HepG2 (cell line): ENCODE data around the gene CENPP. TPM values are rescaled to one million over a fixed set of nuclear protein-coding genes. Genes with fewer than 3 reads are reported as not detected.
A peak's percentile ranks its signal among the peaks of the same experiment; 100 is the strongest.

Experiments used
- ATRX ChIP-seq: sonication (generic); formaldehyde crosslinking; IDR thresholded peaks from 2 replicates; pipeline ENCODE4 v1.4.0; 2020; ENCODE audit warnings: missing genetic modification reagents, borderline replicate concordance
- CREB1 ChIP-seq, 2 experiments: fragments of 450-650 bp in 1 of 2; IDR thresholded peaks; 2 replicates each; pipeline ENCODE4 v1.6.1; 2016 to 2017; ENCODE audit warnings: control low read depth in 1 of 2, mild to moderate bottlenecking in 1 of 2, missing compliant biosample characterization in 1 of 2, missing genetic modification characterization in 1 of 2
- KMT2B ChIP-seq: IDR thresholded peaks from 2 replicates; pipeline ENCODE4 v1.6.1; 2016; ENCODE audit warnings: missing genetic modification reagents, missing compliant biosample characterization
- PHF20 ChIP-seq: sonication (generic); formaldehyde crosslinking; IDR thresholded peaks from 2 replicates; pipeline ENCODE4 v1.5.0; 2020; ENCODE audit warnings: mild to moderate bottlenecking, missing genetic modification reagents
- ZFP62 ChIP-seq: sonication (generic); formaldehyde crosslinking; IDR thresholded peaks from 2 replicates; pipeline ENCODE4 v1.4.0; 2020; ENCODE audit warnings: missing genetic modification reagents
- ZNF350 ChIP-seq: sonication (generic); formaldehyde crosslinking; IDR thresholded peaks from 2 replicates; pipeline ENCODE4 v1.4.0; 2020; ENCODE audit warnings: mild to moderate bottlenecking, low read depth, missing genetic modification reagents, borderline replicate concordance
- ZSCAN29 ChIP-seq: sonication (generic); formaldehyde crosslinking; conservative IDR thresholded peaks from 2 replicates; pipeline ENCODE4 v1.4.0; 2020; ENCODE audit warnings: mild to moderate bottlenecking, missing genetic modification reagents
- polyA plus RNA-seq, 8 experiments: library from polyadenylated mRNA; depleted of rRNA in 3 of 8; stranded (reverse) in 7 of 8; unstranded in 1 of 8; fragments of >200 nt; fragmentation: Illumina TruSeq in 4 of 8; extraction: Trizol in 4 of 8; gene quantifications; 2 replicates each; pipeline versions ENCODE4 v1.2.1 to v1.2.3, GENCODE V29; 2011 to 2016; ENCODE audit warnings: low read depth in 4 of 8, missing spikeins in 1 of 8, mixed read lengths in 1 of 8; ENCODE audit not compliant: insufficient read depth in 1 of 8
- total RNA-seq, 5 experiments: library from RNA; depleted of rRNA; stranded (reverse); fragments of >200 nt; fragmentation: Illumina TruSeq; extraction: Trizol; gene quantifications; 2 replicates each; pipeline ENCODE4 v1.2.3, GENCODE V29; 2016; ENCODE audit warnings: low read depth in 1 of 5
- TF ChIP-seq, protein P1 (sequence below): sonication (generic); formaldehyde crosslinking; IDR thresholded peaks from 2 replicates; pipeline ENCODE4 v1.4.0; 2020; ENCODE audit warnings: missing genetic modification reagents
- TF ChIP-seq, protein P2 (sequence below): sonication (generic); formaldehyde crosslinking; IDR thresholded peaks from 2 replicates; pipeline ENCODE4 v1.4.0; 2020; ENCODE audit warnings: missing genetic modification reagents, borderline replicate concordance
- TF ChIP-seq, protein P3 (sequence below), 2 experiments: IDR thresholded peaks; 2 replicates each; pipeline ENCODE4 v1.6.1; 2011 to 2012; ENCODE audit warnings: low read length in 2 of 2, borderline replicate concordance in 1 of 2, low read depth in 1 of 2, mild to moderate bottlenecking in 1 of 2, moderate library complexity in 1 of 2
- TF ChIP-seq, protein P4 (sequence below): sonication (generic); formaldehyde crosslinking; IDR thresholded peaks from 2 replicates; pipeline ENCODE4 v1.8.0; 2022; ENCODE audit warnings: mild to moderate bottlenecking, missing genetic modification reagents, moderate library complexity

The CENPP gene
- total and polyA plus RNA-seq, 2 of the 13 experiments (the other 11 are each of a cell fraction or from before 2014, with no cell fraction given) = 2.0 to 11.4 TPM

DNA sequence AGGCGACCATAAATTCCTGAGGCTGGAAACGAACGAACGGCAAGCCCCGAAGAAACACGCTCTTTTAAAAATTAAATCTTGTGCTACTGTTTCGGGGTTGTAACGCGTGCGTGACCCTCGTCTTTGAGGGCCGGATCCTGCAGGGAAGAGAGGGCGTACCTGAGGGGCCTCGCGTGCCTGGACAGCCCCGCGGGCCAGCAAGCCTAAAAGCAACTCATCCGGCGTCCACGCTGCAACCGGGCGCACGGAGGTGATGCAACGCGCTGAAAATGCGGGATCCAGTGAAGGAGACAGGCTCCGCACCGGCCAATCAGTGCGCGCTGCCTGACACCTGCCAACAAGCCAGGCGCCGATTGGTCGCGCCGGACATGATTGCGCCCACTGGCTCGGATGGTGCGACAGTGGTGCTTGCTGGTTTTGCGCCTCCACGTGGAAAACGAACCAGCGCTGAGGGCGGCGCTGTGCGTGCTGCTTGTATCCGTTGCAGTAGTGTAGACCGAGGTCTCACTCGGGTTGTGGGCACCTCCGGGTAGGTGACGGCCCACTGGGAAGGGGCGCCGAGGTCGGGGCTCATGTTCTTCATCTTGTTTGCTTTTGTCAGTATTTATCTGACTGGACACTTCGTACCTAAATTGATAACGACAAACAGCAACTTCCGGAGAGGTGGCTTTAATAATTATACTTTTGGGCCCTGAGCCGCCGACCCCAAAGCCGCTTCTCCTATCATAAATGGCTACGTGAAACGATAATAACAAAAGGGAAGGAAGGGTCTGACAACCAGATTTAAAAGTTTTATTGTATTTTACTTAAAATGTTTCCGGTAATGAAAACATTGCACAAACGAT lies 32.1 kb upstream of the CENPP start, which contains the start of gene IARS1 (continued):
- TF ChIP-seq, protein P1, sequence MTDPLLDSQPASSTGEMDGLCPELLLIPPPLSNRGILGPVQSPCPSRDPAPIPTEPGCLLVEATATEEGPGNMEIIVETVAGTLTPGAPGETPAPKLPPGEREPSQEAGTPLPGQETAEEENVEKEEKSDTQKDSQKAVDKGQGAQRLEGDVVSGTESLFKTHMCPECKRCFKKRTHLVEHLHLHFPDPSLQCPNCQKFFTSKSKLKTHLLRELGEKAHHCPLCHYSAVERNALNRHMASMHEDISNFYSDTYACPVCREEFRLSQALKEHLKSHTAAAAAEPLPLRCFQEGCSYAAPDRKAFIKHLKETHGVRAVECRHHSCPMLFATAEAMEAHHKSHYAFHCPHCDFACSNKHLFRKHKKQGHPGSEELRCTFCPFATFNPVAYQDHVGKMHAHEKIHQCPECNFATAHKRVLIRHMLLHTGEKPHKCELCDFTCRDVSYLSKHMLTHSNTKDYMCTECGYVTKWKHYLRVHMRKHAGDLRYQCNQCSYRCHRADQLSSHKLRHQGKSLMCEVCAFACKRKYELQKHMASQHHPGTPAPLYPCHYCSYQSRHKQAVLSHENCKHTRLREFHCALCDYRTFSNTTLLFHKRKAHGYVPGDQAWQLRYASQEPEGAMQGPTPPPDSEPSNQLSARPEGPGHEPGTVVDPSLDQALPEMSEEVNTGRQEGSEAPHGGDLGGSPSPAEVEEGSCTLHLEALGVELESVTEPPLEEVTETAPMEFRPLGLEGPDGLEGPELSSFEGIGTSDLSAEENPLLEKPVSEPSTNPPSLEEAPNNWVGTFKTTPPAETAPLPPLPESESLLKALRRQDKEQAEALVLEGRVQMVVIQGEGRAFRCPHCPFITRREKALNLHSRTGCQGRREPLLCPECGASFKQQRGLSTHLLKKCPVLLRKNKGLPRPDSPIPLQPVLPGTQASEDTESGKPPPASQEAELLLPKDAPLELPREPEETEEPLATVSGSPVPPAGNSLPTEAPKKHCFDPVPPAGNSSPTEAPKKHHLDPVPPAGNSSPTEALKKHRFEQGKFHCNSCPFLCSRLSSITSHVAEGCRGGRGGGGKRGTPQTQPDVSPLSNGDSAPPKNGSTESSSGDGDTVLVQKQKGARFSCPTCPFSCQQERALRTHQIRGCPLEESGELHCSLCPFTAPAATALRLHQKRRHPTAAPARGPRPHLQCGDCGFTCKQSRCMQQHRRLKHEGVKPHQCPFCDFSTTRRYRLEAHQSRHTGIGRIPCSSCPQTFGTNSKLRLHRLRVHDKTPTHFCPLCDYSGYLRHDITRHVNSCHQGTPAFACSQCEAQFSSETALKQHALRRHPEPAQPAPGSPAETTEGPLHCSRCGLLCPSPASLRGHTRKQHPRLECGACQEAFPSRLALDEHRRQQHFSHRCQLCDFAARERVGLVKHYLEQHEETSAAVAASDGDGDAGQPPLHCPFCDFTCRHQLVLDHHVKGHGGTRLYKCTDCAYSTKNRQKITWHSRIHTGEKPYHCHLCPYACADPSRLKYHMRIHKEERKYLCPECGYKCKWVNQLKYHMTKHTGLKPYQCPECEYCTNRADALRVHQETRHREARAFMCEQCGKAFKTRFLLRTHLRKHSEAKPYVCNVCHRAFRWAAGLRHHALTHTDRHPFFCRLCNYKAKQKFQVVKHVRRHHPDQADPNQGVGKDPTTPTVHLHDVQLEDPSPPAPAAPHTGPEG = no peak; the same call in 1 of the 2 replicates
- TF ChIP-seq, protein P2, sequence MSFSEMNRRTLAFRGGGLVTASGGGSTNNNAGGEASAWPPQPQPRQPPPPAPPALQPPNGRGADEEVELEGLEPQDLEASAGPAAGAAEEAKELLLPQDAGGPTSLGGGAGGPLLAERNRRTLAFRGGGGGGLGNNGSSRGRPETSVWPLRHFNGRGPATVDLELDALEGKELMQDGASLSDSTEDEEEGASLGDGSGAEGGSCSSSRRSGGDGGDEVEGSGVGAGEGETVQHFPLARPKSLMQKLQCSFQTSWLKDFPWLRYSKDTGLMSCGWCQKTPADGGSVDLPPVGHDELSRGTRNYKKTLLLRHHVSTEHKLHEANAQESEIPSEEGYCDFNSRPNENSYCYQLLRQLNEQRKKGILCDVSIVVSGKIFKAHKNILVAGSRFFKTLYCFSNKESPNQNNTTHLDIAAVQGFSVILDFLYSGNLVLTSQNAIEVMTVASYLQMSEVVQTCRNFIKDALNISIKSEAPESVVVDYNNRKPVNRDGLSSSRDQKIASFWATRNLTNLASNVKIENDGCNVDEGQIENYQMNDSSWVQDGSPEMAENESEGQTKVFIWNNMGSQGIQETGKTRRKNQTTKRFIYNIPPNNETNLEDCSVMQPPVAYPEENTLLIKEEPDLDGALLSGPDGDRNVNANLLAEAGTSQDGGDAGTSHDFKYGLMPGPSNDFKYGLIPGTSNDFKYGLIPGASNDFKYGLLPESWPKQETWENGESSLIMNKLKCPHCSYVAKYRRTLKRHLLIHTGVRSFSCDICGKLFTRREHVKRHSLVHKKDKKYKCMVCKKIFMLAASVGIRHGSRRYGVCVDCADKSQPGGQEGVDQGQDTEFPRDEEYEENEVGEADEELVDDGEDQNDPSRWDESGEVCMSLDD (CRISPR knock-in tag) = peak; percentile 84
- TF ChIP-seq, protein P3, sequence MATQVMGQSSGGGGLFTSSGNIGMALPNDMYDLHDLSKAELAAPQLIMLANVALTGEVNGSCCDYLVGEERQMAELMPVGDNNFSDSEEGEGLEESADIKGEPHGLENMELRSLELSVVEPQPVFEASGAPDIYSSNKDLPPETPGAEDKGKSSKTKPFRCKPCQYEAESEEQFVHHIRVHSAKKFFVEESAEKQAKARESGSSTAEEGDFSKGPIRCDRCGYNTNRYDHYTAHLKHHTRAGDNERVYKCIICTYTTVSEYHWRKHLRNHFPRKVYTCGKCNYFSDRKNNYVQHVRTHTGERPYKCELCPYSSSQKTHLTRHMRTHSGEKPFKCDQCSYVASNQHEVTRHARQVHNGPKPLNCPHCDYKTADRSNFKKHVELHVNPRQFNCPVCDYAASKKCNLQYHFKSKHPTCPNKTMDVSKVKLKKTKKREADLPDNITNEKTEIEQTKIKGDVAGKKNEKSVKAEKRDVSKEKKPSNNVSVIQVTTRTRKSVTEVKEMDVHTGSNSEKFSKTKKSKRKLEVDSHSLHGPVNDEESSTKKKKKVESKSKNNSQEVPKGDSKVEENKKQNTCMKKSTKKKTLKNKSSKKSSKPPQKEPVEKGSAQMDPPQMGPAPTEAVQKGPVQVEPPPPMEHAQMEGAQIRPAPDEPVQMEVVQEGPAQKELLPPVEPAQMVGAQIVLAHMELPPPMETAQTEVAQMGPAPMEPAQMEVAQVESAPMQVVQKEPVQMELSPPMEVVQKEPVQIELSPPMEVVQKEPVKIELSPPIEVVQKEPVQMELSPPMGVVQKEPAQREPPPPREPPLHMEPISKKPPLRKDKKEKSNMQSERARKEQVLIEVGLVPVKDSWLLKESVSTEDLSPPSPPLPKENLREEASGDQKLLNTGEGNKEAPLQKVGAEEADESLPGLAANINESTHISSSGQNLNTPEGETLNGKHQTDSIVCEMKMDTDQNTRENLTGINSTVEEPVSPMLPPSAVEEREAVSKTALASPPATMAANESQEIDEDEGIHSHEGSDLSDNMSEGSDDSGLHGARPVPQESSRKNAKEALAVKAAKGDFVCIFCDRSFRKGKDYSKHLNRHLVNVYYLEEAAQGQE (IDR thresholded peaks at IDR 0.05; ENCODE audit: borderline replicate concordance in 1 of 2, low read depth in 1 of 2, low read length in 2 of 2) = peak in 1 of 2 experiments; percentile 42; a peak in 1 of 4 replicates
- TF ChIP-seq ZNF350 (CRISPR knock-in tag) (peak; percentile 96), CREB1 (IDR thresholded peaks at IDR 0.05) (peak; percentile 82), CREB1 (CRISPR knock-in tag; IDR thresholded peaks at IDR 0.05) (peak; percentile 93), ATRX (CRISPR knock-in tag) (no peak), ZFP62 (CRISPR knock-in tag) (no peak), PHF20 (peak; percentile 92), KMT2B (CRISPR knock-in tag) (peak; percentile 97), ZSCAN29 (CRISPR knock-in tag) (peak; percentile 97; the same call in 1 of the 2 replicates)
- TF ChIP-seq, protein P4, sequence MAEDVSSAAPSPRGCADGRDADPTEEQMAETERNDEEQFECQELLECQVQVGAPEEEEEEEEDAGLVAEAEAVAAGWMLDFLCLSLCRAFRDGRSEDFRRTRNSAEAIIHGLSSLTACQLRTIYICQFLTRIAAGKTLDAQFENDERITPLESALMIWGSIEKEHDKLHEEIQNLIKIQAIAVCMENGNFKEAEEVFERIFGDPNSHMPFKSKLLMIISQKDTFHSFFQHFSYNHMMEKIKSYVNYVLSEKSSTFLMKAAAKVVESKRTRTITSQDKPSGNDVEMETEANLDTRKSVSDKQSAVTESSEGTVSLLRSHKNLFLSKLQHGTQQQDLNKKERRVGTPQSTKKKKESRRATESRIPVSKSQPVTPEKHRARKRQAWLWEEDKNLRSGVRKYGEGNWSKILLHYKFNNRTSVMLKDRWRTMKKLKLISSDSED (CRISPR knock-in tag) = no peak
